HG03175 (cell line): ENCODE results near the gene PRDM12.

Experiments used
- ATAC-seq: cut with Tn5 transposase; IDR thresholded peaks from one replicate; pipeline ENCODE4 v1.9.1; 2021; ENCODE audit warnings: mild to moderate bottlenecking, moderate library complexity; ENCODE audit not compliant: unreplicated experiment

PRDM12 gene

DNA sequence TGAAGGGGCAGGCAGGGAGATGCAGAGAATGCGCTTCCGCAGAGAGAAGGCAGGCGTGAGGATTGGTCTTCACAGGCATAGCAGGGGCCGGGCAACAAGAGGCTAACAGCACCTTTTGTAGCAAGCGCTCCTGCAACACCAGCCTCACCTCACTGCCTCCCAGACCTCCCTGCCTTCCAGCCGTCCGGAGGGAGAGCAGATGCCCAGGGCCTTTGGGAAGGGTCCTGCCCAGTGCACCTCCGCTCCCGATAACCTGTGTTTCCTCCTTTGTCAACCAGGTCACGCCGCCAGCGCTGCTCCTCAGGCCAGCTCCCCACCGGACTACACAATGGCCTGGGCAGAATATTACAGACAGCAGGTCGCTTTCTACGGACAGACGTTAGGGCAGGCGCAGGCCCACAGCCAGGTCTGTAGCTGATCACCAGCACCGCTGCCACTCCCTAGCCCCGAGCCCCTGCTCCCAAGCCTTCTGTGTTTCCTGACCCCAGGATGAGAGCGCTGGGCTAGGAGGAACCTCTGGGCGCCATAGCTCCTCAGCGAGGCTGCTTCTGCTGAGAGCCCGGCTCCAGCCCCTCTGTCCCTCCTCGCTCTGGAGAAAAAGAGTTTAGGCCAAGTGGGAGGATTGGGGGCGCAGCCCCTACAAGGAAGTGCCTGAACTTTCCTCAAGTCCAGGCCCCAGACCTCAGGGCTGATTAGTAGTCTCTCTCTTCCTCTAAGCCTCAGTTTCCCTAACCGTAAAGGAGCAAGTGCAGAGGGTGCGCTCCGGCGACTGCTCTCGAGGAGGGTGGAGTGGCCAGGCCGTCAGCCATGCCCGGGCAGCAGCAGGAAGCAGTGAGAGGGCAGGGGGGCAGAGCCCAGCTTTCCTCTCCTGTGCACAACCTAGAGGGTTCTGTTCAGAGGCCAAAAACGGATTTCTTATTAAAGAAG lies 28.4 kb upstream of the PRDM12 start:
- ATAC-seq: no peak

DNA sequence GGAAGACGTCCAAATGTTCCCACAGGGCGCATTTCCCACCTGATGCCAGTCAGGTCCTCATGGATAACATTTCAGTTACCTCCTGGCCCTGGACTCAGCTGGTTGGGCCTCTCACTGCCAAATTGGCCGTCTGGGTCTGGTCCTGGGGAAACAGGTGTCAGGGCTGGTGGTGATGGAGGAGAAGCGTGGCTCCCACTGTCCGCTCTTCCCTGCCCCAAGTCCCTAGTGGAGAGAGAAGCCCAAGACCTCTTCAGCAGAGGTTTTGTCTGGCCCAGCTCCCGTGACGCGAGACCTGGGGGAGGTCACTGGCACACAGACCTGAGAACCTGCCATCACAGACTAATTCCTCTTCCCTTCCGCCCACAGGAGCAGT lies 27.8 kb upstream of the PRDM12 start:
- ATAC-seq: no peak

DNA sequence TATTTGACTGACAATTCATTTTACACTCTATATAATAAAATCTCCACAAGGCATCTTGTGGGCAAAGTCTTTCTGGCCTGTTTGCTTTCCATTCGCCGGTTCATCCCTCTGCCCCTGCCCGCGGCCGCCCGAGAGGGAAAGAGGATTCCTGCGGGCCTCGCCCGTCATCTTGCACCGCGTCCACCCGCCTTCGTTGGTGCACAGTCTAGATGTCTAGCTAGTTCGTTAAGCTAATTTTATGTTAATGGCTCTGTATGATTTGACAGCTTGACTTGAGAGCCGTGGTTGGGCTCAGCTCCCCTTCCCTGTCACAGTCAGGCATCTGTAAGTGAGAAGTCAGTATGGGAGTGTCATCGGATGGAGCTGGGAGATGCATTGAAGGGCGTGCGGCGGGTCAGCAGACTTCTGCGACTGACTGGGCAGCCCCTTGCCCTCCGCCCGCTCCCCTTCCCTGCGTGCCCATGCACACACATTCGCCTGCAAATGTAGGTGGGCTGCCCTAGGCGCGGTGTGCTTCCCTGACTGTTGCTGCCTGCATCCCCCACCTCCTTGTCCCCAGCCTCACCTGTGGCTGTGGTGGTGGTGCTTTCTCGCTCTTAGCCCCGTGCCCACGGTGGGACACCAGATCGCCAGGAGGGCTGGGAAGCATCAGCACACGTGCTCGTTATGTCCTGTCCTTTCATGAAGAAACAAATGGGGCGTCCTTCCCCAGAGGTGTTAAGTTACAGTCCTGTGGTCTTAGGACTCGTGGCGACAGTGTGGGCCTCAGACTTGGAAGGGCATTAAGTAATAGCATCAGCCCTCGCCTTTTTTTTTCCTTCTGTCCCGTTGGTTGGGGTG lies 25.9 kb upstream of the PRDM12 start:
- no peak for ATAC-seq

DNA sequence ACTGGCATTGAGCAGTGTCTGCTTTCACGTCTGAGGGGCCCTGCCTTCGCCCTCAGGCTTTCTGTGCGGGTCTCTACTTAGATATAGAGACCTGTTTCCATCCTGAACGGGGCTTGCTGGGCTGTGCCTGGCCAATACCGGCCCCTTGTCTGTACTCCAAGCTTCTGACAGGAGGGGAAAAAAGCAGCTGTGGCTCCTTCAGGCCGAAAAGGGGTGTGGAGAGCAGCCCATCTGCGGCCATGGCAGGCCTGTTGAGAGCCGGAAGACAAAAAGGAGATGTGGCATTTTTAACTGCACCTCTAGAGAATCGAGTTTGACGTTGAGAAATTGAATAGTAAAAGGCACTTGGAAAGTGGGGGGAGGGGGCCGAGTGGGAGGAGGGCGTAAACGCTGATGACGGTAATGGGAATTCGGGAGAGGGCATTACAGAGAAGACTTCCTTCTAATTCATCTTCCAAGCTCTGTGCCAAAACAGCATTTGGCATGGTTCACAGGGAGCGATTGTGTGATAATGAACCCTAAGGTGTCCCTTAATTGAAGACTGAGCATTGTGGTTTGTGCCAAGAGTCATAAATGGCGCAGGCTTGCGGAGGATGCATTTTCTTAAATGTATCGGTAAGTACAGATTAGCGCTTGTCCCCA lies 25.1 kb upstream of the PRDM12 start:
- ATAC-seq: no peak

DNA sequence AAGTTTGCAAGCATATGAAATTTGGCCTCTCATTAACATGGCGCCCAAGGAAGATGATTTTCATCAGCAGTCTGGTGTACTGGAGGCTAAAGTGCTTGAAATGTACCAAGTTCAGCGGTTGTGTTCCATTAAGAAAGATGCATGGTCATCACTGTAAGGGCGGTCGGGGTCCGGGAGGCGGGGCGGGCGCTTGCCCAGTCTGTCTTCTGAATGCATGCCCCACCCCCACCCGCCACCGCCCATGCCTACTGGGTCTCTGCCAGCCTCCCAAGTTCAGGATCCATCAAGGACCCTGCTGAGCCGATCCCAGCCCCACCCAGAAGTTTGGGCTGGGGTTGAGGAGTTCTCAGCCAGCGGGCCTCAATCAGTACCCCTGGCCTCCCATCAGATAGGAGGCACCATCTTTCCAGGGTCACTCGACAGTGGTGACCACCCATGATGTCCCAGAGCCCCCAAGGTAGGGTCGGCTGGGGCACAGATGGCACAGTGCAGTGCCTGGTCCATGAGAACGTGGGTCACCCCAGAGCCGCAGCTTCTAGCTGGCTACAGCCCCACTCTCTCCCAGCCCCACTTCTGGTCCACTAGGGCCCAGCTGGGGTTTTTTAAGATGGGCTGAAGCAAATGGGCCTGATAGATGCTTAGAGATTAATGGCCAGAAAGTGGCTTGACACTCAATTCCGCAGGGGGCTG lies 24.4 kb upstream of the PRDM12 start:
- no peak for ATAC-seq

DNA sequence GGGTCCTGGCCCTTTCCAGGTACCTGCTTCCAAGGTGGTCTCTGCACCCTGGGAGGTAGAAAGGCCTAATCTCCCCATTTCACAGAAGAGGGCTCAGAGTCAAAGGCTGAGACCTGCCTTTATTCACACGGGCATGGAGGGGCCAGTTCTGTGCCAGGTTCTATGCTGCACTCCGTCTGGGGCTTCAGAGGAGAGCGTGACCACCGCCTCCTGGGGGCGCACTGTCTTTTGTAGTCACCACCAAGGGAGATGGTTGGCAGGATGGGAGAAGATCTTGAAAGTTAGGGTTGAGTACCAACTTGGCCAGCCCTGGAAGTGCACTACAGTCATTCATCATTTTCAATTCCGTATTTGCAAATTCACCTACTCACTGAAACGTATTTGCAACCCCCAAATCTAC lies 23.7 kb upstream of the PRDM12 start:
- ATAC-seq: no peak

DNA sequence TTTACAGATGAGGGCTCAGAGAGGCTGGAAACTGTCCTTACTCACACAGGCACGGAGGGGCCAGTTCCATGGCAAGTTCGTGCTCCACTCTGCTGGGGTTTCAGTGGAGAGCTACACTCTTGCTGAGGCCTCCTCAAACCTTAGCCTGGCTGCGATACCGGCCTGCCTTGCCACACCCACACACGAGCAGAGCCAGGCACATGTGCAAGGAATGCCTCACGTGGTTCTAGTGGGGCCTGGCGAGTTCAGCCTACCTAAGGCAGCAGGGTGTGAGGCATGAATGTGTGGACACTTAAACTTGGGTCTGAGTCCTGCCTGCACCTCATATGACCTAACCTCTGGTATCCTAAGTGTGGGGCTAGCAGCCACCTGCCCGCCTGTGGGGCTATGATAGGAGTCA lies 21.5 kb upstream of the PRDM12 start:
- no peak for ATAC-seq

DNA sequence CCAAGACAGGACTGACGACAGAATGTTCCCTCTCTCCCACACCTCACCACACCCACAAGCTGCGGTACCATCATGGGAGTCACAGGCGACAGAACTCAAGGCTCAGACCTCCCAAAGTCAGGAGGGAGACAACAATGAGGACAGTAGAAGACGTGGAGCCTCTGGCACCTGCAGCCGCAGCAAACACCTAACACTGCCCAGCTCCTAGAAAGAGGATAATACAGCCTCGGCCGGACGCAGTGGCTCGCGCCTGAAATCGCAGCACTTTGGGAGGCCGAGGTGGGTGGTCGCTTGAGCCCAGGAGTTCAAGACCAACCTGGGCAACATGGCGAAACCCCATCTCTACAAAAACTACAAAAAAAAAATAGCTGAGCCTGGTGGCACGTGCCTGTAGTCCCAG lies 13.2 kb upstream of the PRDM12 start:
- no peak for ATAC-seq

DNA sequence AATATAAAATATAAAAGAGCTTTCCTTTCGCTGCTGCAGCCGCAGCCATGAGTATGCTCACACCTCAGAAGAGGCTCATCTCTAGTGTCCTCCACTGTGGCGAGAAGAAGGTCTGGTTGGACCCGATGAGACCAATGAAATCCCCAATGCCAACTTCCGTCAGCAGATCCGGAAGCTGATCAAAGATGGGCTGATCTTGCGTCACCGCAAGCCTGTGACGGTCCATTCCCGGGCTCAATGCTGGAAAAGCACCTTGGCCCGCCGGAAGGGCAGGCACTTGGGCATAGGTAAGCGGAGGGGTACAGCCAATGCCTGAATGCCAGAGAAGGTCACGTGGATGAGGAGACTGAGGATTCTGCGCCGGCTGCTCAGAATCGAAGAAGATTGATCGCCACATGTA lies 12.6 kb upstream of the PRDM12 start:
- ATAC-seq: no peak

DNA sequence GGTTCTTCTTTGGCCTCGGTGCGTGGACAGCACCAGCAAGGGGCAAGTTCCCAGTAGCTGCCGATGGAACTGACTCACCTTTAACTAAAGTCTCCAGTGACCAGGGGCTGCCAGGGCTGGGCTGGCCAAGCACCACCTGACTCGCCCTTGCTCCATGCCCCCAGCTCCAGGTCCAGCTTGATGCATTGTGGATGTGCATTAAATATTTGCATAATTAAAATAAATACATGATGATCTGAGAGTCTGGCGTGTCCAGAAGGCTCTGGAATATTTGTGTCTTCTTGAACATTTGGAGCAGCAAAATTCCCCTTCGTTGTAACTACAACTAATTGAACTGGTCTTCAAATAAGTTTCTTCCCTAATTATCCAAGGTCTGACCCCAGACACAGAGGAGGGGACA lies 9.5 kb upstream of the PRDM12 start:
- ATAC-seq: no peak

DNA sequence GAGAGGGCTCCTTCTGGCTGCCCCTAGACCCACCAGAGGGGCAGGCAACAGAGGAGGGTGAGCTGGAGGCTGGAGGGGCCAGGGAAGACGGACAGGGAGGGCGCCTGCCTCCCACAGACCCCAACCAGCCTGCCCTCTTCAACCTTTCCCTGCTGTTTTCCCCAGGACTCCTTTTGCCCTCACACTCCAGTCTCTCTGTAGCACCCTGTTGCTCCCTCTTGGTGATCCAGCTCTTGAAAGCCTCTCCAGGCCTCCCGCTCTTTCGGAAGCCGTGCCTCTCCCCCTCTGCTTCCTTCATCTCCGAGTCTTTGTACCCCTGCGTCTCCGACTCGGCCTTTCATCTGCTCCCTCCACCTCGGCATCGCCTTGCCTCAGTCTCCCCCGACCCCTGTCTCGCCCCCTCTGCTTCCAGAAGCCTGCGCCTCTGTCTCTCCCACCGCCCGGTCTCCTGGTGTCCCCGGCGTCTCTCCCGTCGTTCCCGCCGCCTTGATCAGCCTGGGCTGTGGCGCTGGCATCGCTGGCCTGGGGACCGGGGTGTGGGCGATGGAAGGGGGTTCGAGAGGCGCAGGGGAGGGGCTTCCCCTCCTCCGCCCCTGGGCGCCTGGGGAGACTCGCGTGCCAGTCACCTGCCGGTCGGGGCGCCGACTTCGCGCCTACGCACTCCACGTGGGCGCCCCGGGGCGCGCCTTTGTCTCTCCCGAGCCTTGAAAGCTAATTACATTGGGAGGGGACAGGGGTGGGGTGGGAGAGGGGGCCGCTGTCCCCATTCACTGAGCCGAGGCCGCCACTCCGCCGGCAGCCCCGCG lies 5.3 kb upstream of the PRDM12 start:
- no peak for ATAC-seq

DNA sequence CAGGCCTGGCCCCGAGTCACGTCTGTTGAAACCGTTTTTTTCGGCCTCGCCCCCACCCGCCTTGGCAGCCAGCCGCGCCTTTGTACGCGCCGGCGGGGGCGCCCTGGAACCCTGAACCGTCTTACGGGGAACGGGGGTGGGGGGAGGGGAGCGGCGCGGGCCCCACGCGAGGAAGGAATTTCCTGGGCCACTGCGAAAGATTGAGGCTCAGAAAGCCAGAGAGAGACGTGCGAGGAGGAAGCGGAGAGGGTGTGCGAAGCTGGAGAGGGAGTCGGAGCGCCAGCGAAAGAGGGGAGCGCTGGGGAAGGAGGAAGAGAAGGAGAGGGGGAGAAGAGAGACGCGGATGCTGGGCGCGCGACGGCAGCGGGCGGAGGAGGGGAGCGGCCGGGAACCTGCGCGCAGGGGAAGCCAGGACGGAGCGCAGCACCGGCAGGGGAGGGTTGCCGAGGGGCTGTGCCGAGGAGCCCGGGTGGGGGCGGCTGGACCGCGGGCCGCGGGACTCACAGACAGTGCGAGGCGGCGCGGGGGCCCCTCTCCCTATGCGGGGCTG lies 4.6 kb upstream of the PRDM12 start:
- ATAC-seq: no peak

DNA sequence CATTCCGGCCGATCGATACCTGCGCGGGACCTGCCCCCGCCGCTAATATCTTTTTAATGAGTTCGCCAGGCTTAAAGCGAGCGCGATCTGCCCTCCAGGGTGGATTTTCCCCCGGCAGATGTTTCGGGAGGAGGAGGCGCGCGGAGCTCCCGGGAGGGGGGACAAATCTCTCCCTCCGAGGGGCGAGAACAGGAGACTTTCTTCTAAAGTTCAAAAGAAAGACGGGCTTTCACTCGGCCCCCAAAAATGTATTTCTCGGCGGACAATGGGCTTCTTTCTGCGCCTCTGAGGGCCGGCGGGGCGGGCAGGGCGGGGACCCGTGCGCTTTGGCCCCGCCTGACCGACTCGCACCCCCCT lies 4.1 kb upstream of the PRDM12 start:
- ATAC-seq: no peak

DNA sequence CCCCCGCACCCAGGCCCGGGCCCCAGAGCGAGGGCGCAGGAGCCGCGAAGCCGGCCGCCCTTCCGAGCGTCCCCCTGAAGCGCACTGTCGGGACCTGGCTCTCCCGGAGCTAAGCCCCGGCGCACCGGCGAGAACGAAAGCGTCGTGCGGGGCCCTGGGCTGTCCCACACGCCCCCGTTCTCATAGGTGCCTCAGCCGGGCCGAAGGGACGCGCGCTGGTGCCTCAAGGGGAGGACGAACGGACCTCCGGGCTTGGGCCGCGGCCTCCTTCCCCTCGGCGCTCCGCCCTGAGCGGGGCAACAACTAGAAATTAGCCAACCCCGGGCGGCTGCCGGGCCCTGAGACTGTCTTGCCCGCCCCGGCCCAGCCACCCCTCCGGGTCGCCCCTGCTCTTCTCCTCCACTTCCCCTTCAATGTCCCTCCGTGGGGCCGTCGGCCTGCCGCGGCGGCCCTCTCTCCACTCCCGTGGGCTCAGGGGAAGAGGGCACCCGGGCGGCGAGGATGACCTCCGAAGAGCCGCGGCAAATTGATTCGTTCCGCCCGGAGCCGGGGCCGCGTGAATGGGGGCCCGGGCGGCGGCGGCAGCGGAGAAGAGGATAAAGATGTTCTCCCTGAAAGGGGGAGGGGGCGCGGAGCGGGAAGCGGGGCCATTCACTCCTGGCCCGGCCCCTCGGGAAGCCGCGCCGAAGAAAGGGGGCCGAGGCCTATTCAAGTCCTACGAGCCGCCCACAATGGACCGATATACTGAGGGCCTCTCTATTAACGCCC lies 3.5 kb upstream of the PRDM12 start:
- no peak for ATAC-seq

DNA sequence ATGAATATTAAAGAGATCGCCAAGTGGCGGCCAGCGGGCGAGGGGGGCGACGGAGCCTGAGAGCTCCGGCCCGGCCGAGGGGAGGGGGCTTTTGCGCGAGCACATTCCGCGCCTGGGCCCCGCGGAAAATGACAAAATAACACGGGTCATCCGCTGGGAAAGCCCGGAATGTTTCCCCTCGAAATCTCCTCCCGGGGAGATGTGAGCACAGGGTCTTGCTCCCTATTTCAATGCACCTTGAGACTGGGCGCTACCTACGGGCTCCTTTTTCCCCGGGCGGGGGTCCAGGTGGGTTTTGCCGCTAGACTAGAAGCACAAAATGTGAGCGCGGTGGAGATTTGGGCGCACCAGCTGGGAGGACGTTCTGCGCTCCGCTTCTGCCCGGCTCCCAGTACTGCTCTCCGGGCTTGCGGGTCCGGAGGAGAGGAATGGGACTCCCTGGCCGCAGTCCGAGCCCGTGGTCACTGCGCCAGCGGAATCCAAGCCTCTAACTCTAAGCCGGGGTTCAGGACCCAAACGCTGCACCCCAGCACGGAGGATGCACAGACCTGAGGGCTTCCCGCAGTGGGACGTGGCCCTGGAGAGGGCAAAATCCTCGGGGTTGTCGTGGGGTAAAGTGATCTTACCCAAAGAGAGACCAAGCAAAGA lies 2.8 kb upstream of the PRDM12 start:
- ATAC-seq: no peak

DNA sequence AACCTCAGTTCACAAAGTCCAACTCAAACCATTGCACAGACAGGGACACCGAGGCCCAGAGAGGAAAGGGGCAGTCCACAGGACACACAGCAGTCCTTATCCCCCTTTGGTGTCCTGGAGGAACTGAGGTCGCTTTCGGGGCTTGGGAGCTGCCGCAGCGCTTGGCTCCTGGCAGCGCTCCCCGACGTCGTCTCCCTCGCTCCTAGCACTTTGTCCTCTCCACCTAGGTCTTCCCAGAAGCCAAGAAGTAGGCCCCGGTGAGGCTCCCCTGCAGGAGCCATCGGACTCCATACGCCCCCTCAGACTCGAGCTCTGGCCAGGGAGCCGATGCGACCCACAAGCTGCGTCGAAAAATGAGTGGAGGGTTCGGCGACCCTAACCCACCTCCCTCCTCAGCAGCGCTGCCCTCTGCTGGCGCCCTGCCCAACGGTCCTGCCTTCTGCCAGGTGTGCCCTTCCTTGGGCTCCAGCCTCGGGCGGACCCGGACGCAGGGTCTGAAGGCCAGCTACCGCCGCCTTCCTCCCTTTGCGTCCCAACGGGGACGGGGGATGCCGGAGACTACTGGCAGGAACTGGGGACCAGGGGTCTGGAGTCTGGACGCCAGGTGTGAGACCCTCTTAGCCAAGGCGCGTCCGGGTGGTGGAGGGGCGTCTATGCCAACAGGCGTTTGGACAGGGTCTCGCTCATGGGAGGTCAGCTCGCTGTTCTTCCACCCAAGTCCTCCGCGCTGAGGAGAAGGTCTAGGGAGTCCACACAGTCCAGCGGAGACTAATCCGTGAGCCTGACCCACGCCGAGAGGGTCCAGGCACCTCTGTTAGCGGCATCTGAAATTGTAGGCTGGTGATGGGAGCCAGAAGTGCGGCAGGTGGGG lies 2.1 kb upstream of the PRDM12 start:
- ATAC-seq: no peak

DNA sequence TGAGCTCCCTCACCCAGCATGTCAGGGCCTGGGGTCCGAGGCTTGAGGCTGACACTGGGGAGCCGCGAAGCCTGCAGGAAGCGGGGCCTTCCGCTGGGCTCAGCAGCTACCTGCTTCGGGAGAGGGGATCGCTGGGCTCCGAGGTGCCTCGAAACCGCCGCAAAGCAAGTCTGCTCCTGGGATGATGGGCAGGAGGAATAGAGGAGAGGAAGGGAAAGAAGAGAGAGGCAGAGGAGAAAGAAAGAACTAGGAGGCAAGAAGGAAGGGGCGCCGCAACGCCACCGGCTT lies 1.5 kb upstream of the PRDM12 start:
- no peak for ATAC-seq
